ENCODE measurements around the gene SERPIND1.
"Not testable (repeated sequence)": the region's sequence is repeated elsewhere in the genome, so short reads cannot be mapped to it uniquely, and the experiment has no call there.

Gene SERPIND1, protein sequence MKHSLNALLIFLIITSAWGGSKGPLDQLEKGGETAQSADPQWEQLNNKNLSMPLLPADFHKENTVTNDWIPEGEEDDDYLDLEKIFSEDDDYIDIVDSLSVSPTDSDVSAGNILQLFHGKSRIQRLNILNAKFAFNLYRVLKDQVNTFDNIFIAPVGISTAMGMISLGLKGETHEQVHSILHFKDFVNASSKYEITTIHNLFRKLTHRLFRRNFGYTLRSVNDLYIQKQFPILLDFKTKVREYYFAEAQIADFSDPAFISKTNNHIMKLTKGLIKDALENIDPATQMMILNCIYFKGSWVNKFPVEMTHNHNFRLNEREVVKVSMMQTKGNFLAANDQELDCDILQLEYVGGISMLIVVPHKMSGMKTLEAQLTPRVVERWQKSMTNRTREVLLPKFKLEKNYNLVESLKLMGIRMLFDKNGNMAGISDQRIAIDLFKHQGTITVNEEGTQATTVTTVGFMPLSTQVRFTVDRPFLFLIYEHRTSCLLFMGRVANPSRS

DNA sequence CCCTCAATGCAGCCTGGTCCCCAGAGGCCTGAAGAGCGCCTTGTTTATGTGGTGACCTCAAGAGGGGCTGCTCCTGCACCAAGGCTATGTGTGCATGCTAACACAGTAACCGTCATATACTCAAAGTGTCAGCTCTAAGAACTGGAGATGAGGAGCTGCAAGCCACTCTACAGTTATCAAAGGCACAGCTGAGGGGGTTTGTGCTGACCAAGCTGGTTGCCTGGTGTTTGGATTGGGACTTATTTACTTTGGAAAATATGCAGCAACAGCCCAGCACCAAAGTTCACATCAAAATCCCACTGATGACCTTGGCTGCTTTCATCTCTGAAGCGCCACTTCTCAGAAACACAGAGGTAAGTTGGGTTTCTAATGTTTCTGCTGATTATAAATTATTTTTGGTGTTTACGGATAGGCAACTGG, at the start of gene SERPIND1:
Gene SERPIND1, plus strand, starts transcription at position 321 of the 420 bp plus-strand sequence. CDS start 5,200 bp downstream, outside the sequence.
- no peak for DNase-seq

DNA sequence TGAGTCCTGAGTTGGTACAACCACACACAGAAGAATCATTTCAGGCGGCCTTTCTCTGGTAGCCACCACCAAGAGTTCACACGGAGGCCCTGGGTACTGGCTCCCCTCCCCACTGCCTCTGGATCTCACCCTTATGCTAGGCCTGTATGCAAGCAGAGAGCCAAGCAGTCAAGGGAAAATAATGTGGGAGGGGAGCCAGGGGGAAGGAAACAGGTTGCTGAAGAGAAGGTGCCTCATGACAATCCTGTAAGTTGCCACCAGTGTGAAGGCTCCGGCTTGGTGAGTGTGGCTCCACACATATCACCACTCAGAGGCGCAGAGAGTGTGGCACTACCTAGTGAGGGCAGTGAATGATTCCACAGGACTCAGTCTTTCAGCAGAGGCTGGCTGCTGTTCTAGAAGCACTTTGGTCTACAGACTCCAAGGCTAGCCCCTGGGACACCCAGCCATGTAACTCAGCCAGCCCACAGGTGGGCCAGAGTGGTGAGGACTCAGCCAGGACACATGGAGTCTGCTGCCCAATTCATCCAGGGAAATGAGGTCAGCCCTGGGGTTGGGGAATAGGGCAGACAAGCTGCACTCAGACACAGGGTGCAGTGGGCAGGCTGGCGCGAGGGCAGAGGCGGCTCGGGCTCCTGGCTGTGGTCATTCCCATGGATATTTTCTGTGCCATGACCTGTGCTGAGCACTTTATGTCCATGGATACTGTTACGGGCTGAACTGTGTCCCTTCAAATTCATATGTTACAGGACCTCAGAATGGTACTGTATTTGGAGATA, 49.0 kb upstream of the SERPIND1 start:
- DNase-seq, result no peak

DNA sequence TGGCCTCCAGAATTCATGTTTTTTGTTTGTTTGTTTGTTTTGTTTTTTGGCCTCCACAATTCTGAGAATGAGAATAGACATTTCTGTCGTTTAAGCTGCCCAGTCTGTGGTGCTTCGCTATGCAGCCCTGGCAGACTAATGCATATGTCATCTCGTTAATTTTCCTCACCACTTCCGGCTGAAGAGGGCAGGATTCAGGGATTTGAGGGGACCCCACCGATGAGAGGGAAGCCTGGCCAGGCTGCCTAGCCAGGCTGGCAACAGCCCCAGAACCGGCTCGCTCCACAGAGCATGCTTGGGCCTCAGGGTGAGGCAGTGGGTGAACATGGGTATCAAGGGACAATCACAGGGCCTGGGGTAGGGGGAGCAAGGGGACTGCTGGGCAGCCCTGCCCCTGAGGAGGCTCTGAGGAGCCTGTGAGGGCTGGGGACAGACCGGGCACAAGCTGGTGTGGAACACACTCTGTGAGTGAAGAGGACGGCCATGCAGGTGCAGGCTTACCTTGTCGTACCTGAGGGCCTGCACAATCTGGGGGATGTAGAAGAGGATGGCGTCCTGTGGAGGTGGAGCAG, 47.8 kb upstream of the SERPIND1 start:
- DNase-seq, result no peak

DNA sequence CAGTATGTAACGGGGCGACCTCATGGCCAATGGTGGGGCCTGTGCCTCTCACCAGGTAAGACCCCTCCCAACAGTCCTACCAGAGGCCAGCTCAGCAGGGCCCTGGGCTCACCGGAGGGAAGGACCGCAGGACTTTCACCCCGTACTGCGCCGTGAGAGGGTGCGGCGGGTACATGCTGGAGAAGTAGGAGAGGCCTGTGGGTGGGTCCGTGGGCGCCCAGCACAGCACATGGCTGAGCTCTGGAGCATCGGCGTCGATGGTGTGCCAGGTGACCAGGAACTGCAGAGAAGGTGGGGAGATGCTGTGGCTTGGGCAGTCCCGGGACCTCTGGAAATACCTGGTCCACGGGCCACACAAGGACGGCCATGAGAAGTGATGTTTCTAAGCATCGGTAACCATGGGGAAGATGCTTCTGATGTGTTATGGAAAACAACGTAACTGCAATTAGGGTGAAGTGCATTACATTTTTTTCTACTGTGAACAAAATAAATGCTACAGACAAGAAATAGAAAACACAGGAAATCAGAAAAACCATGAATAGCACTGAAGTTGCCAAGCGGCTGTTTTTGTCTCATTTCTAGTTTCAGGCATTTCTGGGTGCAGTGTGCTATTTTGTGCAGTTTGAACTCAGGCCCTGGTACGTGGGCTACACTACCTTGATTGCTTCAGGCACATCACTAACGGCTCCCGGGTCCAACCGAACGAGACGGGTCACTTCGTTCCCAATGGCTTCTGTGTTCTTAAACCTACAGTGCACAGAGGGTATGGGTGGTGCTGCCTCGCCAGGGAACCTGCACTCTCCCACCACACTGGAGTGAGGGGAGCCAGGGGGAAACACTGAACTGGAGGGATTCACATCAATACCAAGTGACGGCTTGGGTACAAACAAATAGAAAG, 46.5 kb upstream of the SERPIND1 start:
- no peak for DNase-seq

DNA sequence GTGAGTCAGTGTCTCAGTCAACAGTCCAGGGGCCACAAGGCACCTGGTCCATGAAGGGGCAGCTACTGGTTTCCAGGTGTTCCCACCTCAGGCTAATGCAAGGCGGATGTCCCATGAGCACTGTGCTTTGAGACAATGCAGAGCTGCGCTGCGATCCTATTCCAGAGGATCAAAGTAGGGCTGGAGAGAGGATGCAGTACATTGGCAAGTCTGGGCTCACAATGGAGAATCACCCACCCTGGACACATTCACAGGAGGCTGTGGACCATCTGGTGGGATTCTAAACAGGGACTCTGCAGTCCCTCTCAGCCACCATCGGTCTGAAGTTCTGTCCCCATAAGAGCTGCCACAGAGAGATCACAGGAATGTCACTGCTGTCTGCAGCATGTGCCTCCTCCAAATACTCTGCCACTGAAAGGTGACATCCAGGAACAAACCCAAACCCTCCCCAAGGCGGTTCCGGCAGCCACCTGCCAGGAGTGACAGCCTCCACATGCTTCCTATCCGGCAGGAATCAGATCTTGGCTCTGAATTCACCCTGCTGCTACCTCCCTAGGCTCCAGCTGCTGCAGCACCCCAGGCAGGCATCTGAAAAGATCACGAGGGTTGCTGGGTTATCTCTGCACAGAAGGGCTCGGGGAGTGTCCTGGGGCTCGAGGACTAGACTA, 45.3 kb upstream of the SERPIND1 start:
- no peak for DNase-seq

DNA sequence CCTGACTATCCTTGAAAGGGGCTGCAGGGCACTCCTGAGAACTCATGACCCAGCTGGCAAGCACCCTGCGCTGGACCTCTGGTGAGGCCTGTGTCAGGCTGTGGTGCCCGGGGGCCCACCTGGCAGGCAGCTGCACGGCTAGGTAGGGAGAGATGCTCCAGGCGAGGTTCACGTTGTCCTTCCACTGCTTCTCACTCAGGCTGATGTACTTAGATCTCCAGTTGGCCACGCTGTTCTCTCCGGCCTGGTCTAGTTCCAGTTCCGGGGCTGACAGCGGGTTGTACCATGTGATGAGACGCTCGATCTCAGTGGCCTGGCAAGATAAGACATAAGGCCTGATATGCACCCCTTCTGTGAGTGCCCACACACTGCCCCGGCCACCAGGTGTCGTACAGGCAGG, 44.7 kb upstream of the SERPIND1 start:
- DNase-seq, result no peak

DNA sequence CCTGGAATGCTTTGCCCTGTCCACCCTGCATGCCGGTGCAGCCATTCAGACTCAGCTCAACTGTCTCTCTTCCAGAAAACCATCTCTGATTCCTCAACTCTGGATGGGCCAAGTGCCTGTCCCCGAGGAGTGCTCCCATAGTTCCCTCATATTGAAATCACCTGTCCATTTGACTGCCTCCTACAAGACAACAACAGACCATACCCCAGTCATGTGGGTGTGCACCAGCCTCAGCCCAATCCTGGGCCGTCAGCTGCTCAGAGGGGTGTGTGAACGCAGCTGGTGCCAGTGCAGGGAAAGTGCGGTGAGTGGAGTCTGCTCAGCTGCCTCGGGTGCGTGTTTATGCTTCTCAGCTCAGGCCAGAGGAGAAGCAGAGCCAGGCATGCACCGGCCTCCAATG, 41.5 kb upstream of the SERPIND1 start:
- DNase-seq, result not testable (repeated sequence)

DNA sequence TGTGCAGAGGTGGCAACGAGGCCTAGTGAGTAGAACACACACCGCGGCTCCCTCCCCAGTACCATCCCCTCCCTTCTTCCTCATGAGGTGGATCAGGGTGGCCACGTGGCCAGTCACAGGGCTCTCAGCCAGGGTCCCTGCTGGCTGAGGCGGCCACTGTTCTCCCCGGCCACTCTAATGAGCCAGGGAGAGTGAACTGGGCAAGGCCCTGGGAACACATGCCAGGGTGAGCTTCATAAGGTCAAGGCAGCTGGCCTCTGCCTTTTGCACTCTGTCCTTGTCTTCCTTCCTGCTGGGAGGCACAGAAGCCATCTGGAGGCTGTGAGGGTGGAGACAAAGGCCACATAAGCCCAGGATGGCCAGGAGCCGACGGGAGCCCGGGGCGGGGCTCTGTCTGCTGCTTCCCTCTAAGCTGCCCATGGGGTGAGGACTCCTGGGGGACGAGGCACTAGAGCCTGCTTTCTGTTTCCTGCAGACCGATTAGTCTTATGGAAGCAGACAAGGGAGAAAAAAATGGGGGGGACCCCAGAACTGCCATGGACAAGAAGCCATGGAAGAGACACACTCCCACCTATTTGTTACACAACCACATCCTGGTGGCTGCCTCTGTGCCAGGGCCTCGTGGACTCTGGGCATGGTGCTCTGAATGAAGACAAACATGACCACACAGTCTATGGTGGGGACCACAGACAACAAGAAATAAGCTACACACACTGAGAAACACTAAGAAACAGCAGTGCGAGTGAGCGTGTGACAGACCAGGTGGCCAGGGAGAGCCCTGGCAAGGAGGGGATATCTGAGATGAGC, 38.4 kb upstream of the SERPIND1 start:
- not testable (repeated sequence) for DNase-seq

DNA sequence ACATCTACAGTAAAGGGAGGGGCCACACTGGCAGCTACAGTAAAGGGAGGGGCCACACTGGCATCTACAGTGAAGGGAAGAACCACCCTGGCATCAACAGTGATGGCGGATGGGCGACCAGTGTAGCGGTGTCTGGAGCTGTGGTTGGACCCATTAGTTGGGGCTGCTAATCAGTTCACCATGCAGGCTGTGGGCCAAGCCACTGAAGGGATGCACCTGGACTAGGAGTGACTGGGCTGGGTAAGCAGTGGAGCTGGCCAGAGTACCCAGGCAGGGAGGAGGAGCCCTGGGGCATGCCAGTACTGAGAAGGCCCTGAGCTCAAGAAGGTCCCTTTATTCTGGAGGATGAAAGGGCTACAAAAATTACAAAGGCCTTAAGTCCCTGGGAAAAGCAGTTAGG, 37.0 kb upstream of the SERPIND1 start:
- not testable (repeated sequence) for DNase-seq

DNA sequence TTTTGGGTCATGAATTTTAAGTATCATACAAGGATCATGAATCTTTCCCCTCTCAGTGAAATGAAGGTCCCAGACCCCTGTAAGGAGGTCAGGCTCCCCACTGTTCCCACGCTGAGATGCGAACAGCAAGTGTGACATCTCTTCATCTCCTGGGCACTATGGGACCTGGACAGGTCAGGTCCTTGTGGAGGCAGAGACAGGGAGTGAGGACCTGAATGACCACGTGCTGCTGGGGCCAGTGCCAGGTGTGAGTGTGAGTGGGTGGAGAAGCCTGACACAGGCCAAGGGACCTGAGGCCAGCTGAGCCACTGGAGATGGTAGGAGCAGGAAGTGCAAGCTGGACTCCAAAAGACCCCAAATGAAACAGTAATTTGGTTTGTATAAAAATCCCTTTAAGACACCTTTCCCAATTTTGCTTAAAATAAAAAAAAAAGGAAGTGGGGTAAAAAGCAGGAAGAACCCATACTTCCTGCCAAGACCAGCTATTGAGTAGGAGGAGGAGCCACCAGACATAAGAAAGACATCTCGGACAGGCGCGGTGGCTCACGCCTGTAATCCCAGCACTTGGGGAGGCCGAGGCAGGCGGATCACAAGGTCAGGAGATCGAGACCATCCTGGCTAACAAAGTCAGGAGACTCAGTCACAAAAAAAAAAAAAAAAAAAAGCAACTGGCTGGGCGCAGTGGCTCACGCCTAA, 35.4 kb upstream of the SERPIND1 start:
- DNase-seq, result no peak

DNA sequence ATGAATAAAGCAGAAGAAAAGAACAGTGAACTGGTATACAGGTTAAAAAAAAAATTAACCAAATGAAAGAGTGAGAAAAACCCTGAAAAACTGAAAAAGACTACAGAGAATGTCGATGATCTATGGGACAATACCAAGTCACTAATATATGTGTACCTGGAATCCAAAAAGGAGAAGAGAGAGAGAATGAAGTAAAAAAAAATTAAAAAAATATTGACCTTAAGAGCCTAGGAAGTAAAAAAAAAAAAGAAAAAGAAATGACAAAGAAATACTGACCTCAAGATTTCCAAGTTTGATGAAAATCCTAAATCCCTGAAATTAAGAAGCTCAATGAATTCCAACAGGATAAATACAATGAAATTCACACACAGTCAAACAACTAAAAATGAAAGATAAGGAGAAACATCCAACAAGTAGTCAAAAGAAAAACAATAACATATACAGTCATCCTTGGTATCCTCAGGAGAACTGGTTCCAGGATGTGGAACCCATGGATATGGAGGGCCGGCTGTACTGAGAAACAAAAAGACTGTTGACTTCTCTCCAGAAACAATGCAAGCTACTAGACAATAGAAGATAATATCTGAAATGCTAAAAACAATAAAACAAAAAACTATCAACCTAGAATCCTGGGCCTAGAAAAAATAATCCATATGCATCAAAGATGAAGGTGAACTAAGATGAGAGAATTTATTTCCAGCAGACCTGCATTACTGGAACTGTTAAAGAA, 33.5 kb upstream of the SERPIND1 start:
- no peak for DNase-seq

DNA sequence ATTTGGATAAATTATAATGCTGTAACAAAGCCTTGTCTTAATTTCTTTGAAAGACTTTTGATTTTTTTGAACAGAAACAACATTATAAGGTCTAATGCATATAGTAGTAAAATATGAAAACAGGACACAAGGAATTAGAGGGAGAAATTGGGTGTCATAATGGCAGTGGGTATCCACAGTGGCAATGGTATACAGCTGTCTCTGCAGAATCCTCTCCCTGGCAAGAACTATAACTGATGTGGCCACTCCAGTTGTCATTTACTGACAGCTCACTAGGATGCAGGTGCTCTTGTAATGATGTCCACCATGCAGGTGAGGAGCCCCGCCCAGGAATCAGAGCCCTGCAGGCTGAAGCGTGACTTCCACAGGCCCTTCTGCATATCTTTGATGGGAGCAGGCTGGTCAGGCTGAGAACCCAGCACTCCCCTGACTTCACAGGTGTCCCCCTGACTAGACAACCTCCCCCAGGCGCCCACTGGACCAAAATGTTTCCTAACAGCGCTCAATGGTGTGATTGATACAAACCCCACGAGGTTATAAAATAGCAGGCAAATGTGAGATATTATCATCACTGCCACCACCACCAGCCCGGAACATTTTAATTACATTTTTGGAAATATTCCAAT, 32.8 kb upstream of the SERPIND1 start:
- DNase-seq, result no peak

DNA sequence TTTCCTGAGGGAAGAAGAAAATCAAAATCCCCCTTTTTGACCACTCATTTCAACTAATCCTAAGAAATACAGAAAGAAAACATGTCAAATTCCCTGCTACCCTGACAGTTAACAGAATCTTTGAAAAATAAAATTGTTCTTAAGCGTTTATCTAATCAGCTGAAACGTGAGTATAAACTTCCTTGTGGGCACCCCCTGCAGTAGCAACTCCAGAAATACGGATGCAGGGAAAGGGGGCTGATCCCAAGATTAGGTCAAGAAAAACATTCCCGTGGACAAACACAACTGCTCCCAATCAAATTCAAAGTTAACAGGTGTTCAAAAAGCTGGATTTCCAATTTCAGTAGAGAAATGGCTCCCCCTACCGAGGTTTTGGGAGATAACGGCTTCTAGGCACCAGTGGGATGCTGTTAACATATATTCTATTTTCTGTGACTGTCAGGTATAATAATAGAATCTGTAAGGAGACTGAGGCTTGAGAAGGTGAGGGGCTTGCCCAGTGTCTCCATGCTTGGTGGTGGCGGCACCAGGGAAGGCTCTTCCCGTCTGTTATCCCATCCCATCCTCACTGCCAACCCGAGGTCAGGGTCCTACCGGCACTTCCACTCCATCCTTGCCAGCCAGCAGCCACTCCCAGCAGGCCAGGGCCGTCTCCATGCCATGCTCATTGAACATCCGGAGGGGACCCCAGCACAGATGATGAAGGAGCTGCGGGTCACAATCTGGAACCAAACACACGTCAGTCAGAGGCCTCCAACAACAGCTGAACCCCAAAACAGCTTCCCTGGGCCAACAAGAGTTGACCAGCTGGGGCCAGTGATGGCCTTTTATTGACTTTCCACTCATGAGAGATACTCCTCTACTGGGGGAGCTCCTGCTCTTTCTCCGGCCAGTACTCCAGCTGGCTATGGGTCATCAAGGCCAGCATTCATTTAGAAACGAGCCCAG, 32.0 kb upstream of the SERPIND1 start:
- peak; percentile 26 for DNase-seq

DNA sequence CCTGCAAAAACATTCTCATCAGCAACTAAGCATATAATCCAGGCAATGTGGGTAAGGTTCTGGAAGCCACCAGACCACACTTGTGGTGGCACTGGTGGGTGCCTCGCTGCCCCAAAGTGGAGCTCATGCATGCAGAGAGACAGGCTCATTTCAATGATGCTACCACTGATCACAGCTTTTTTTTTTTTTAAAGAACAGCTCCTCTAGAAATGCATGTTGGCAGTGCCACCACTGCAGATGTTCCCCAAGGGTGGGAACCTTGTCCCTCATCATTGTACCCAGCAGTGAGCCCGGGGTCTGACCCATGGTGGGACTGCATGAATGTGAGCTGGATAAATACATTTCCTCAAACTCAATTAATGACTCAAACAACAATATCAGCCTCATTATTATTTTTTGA, 31.1 kb upstream of the SERPIND1 start:
- DNase-seq, result no peak

DNA sequence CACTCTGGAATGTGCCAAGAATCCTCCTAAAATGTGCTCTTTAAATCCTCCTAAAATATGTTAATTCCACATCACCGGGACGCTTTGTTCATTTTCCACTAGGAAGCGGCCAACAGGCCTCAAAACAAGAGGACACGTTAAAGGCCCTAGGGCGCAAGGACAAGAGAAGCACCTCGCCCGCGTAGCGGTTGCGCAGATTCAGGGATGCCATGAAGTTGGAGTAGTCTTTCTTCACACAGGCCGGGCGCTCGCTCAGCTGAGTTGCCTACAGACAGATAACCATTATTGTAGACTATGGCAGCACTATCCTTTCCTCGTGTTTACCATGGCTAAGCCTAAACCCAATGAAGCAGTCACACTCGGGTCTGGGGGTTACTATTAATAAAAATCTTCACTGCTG, 29.5 kb upstream of the SERPIND1 start:
- DNase-seq, result no peak

DNA sequence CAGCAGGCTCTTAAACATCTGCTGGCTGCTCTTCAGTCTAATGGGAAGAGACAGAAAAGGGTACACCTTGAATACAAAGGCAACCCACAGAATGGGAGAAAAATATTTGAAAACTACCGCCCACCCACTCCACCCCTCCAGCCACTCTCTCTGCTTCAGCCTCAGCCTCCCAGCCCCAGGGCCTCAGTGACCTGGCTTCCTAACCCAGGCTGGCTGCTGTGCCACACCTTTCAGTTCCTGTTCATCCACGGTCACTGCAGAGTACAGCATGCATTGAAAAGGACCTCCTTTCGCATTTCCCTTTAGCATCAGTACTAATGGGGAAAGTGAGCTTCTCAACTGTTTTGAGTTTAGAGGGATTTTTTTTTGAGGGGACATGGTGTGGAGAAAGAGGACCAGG, 28.8 kb upstream of the SERPIND1 start:
- no peak for DNase-seq

DNA sequence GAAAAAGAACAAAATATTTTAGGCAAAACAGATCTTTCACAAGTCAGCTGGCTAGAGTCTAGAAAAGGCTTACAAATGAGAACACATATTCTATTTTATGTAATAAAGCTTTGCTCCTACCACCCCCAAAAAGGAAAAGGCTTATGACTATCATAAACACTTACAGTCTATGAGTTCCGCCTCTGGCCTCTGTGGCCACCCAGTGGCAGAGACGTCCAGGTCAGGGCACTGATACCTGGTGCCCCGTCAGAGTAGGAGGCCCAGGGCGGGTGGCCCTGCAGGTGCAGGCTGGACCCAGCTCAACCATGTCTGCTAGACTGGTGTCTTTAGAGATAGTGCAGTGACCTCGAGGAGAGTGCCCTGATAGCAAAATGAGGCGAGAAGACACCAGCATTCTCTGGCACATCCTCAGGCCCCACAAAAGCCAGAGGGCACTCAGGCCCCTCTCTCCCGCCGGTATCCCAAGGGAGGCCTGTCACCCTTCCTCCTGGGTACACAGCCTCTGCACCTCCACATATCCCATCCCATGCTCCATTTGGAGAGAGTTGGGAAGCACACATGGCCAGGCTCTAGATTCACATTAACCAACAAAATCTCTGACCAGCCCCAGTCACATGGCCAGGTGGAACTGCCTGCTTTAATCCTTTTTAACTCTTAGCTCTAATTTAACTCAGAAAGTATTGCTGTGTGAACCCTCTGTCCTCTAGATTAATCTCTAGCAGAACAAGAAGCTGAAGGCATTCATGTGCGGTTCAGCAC, 27.3 kb upstream of the SERPIND1 start:
- DNase-seq, result no peak

Data from activated T-cell treated with anti-CD3 and anti-CD28 coated beads, Interleukin-2, amount 50 U/mL, for 1 hour (primary cell).